Ishikawa (cell line): ENCODE results near the gene ELP2.

Experiments
- CREB1 ChIP-seq: IDR thresholded peaks from 2 replicates; pipeline ENCODE4 v1.6.1; 2012; ENCODE audit warnings: low read depth
- EGR1 ChIP-seq: IDR thresholded peaks from 2 replicates; pipeline ENCODE4 v1.6.1; 2012
- FOXM1 ChIP-seq: IDR thresholded peaks from 2 replicates; pipeline ENCODE4 v1.6.1; 2012; ENCODE audit warnings: low read depth, borderline replicate concordance
- NFIC ChIP-seq: IDR thresholded peaks from 2 replicates; pipeline ENCODE4 v1.6.1; 2012
- RAD21 ChIP-seq: IDR thresholded peaks from 2 replicates; pipeline ENCODE4 v1.6.1; 2012; ENCODE audit warnings: low read depth
- TAF1 ChIP-seq: IDR thresholded peaks from 2 replicates; pipeline ENCODE4 v1.6.1; 2012; ENCODE audit warnings: low read depth, mild to moderate bottlenecking
- TEAD4 ChIP-seq: IDR thresholded peaks from 2 replicates; pipeline ENCODE4 v1.6.1; 2012
- YY1 ChIP-seq: IDR thresholded peaks from 2 replicates; pipeline ENCODE4 v1.6.1; 2012; ENCODE audit warnings: low read depth
- TF ChIP-seq, protein P1 (sequence below): IDR thresholded peaks from 2 replicates; pipeline ENCODE4 v1.6.1; 2012
- TF ChIP-seq, protein P2 (sequence below): IDR thresholded peaks from 2 replicates; pipeline ENCODE4 v1.6.1; 2012
- TF ChIP-seq, protein P3 (sequence below): IDR thresholded peaks from 2 replicates; pipeline ENCODE4 v1.6.1; 2012; ENCODE audit warnings: low read depth, mild to moderate bottlenecking

DNA sequence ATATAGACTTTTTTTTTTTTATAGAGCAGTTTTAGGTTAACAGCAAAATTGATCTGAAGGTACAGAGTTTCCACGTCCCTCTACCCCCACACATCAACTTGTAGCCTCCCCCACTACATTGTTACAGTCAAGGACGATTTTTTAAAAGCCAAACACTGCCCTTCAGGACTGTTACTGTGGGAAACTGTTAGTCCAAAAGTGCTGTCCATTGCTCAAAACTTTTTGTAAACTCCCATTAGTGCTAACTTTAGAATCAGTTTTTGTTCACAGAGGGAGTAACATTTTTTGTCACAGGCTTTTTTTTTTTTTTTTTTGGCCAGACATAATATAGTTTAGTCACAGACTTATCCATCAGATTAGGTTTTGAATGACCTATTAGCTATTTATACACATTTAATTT, 24.1 kb downstream of the ELP2 start:
- TF ChIP-seq NFIC (no peak), EGR1 (no peak), TEAD4 (no peak), YY1 (no peak), RAD21 (no peak), FOXM1 (no peak), CREB1 (no peak), TAF1 (no peak)
- TF ChIP-seq, protein P1, sequence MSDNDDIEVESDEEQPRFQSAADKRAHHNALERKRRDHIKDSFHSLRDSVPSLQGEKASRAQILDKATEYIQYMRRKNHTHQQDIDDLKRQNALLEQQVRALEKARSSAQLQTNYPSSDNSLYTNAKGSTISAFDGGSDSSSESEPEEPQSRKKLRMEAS, result no peak
- TF ChIP-seq, protein P2, sequence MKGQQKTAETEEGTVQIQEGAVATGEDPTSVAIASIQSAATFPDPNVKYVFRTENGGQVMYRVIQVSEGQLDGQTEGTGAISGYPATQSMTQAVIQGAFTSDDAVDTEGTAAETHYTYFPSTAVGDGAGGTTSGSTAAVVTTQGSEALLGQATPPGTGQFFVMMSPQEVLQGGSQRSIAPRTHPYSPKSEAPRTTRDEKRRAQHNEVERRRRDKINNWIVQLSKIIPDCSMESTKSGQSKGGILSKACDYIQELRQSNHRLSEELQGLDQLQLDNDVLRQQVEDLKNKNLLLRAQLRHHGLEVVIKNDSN, result no peak
- TF ChIP-seq, protein P3, sequence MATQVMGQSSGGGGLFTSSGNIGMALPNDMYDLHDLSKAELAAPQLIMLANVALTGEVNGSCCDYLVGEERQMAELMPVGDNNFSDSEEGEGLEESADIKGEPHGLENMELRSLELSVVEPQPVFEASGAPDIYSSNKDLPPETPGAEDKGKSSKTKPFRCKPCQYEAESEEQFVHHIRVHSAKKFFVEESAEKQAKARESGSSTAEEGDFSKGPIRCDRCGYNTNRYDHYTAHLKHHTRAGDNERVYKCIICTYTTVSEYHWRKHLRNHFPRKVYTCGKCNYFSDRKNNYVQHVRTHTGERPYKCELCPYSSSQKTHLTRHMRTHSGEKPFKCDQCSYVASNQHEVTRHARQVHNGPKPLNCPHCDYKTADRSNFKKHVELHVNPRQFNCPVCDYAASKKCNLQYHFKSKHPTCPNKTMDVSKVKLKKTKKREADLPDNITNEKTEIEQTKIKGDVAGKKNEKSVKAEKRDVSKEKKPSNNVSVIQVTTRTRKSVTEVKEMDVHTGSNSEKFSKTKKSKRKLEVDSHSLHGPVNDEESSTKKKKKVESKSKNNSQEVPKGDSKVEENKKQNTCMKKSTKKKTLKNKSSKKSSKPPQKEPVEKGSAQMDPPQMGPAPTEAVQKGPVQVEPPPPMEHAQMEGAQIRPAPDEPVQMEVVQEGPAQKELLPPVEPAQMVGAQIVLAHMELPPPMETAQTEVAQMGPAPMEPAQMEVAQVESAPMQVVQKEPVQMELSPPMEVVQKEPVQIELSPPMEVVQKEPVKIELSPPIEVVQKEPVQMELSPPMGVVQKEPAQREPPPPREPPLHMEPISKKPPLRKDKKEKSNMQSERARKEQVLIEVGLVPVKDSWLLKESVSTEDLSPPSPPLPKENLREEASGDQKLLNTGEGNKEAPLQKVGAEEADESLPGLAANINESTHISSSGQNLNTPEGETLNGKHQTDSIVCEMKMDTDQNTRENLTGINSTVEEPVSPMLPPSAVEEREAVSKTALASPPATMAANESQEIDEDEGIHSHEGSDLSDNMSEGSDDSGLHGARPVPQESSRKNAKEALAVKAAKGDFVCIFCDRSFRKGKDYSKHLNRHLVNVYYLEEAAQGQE, result no peak
